ENCODE data around the gene GNPTG.

DNA sequence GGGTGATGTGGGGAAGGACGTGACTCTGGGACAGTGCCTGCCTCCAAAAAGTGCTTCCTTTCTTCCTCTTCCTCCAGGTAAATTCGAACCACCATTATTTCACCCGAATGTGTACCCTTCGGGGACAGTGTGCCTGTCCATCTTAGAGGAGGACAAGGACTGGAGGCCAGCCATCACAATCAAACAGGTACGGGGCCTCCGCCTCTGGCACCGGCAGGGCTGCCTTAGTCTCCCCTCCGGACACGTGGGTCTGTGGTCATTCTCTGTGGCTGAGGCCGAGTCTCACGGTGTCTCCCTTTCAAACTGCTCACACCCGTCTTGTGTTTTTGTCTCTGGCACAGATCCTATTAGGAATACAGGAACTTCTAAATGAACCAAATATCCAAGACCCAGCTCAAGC is 31.6 kb upstream of the GNPTG start:
- TF ChIP-seq, protein P1, sequence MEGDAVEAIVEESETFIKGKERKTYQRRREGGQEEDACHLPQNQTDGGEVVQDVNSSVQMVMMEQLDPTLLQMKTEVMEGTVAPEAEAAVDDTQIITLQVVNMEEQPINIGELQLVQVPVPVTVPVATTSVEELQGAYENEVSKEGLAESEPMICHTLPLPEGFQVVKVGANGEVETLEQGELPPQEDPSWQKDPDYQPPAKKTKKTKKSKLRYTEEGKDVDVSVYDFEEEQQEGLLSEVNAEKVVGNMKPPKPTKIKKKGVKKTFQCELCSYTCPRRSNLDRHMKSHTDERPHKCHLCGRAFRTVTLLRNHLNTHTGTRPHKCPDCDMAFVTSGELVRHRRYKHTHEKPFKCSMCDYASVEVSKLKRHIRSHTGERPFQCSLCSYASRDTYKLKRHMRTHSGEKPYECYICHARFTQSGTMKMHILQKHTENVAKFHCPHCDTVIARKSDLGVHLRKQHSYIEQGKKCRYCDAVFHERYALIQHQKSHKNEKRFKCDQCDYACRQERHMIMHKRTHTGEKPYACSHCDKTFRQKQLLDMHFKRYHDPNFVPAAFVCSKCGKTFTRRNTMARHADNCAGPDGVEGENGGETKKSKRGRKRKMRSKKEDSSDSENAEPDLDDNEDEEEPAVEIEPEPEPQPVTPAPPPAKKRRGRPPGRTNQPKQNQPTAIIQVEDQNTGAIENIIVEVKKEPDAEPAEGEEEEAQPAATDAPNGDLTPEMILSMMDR (IDR thresholded peaks at IDR 0.05) = no peak
- TF ChIP-seq EP300 (IDR thresholded peaks at IDR 0.05) (no peak), POLR2A (IDR thresholded peaks at IDR 0.05) (no peak)
